Measurements from ENCODE around the gene DNAH7. TPM values are rescaled to one million over a fixed set of nuclear protein-coding genes. Genes with fewer than 3 reads are reported as not detected.
"Not testable (repeated sequence)": the region's sequence is repeated elsewhere in the genome, so short reads cannot be mapped to it uniquely, and the experiment has no call there.

The DNAH7 gene
- 0.11 and 0.27 TPM in 2 replicates for total RNA-seq (2014; rRNA removed; shearing (Covaris generic))

DNA sequence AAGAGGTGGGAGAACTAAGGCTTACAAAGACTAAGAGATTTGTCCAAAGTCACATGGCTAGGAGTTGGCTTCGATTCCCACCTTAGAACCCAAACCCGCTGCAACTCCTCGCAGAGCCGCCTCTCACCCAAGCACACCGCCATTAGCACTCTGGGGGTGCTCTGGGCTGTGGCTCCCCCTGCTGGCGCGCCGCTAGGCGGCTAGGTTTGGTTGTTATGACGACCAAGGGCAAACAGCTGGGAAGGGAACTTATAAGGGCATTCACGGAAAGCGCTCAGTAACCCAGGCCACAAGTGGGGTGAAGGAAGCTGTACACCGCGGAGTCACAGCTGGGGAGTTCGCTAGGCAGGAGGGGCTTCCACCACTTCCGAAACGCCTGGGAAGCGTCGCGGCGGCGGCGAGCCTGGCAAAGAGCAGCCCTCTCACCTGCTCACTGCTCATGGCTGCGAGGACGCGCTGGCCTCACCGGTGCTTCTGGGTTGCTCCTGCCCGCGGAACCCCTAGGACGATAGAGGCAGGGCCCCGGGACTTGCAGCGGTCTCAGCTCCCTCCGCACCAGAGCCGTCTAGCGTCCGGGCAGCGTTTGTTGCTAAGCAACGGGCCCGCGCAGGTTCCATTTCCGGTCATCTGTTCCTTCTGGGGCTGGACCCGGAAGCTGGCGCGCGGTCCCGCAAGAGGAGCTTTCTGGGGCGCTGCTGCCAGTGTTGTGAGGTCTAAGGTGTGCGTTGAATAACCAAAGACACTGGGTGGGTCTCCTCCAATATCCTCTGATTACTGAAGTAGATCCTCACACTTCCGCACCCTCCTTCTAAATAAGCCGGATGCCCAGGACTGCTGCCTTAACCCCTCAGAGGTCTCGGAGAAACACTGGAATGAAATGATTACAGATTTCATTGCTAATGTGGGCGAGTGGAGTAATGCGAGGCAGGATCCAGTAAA is at the start of gene DNAH7:
Gene DNAH7, minus strand, starts transcription at position 567 of the 939 bp plus-strand sequence. Its CDS starts 126 bp downstream, at position 441.
- DNase-seq (ENCODE audit: low read depth), result peak; percentile 88

DNA sequence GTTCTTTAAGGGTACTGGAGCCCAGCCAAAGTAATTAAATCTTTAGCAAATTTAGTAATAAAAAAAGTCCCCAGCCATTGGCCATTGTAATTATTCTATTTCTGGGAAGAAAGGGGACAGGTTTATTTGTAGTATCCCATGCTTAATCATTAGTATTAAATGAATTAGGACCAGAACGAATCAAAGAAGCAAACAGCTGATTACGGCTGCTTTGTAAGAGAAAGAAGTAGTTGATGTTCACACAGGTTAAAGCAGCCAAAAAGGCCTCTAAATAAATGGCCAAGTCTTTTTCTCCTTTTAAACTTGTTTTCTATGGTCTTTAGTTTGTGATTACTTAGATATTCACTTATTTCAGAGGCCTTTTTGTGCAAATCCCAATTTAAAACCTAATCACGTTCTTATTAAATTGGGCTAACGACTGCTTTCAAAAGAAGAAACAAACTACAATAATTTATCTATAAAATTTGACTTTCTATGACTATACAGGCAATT is 48.6 kb upstream of the DNAH7 start:
- no peak for DNase-seq (ENCODE audit: low read depth)

GRCh38 chr2:196113061-196113974 is 44.7 kb upstream of the DNAH7 start:
- peak; percentile 39 for DNase-seq (ENCODE audit: low read depth)

DNA sequence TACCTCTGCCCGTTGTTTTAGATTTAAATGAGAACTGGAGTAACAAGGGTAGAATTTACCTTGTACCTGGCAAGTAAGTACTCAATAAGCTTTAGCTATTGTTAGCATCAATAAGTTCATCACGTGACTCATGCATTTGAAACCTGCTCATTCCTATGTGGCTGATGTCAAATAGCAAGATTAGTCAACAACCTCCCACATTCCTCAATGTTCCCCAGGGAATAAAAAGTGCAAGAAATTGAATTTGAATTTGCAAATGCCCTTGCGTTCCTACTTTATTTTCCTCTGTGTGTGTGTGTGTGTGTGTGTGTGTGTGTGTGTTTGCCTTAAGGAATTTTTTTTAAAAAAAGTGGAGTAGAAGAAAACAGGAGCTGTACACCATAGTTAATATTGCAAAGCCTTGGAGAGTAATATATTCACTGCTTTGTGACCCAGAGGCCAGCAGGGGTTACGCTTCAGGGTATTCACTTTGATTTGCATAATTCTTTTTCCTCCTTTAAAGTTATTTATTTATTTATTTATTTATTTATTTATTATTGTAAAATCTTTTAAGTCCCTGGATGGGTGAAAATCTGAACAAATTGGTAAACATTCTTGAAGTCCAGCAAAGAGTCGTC is 43.9 kb upstream of the DNAH7 start:
- peak; percentile 55 for DNase-seq (ENCODE audit: low read depth)

- no peak for DNase-seq (ENCODE audit: low read depth)
Observed at GRCh38 chr2:196108604-196109003, 40.0 kb upstream of the DNAH7 start.

DNA sequence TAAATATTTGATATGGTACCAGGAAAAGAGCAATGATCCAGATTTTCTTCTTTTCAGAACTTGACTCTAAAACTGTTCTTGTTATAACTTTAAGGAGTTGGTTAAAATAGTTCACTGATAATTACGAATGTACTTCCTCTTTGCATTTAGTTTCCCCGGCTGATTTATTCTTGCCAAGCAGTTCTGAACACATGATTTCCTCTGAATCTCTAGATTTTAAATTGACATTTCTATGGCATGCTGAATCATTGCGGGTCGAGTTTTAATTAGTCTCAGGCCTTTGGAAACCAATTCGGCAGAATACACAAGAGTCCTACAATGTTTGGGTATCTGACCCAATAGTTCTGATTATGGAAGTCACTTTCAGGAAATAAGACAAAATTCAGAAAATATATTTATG is 37.3 kb upstream of the DNAH7 start:
- no peak for DNase-seq (ENCODE audit: low read depth)

DNA sequence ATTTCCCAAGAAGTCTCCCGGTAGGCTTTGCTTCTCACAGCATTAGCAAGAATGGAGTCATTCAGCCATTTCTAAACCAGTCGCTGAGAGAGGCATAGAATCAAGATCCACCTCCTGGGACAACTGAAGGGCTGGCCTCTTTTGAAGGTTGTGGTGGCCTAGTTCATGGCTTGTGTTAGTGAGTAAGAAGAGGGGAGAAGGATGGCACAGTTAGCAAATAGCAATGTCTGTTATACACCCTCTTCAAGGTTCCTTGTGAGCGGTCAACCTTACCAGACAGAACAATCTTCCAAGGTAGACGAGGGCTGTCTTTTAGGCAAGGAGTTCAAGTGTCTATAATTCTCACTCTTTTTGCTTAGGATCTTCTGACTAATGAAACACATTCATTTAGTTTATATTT is 35.4 kb upstream of the DNAH7 start:
- no peak for DNase-seq (ENCODE audit: low read depth)

- DNase-seq (ENCODE audit: low read depth), result no peak
Observed at GRCh38 chr2:196103626-196104025, 35.0 kb upstream of the DNAH7 start.

GRCh38 chr2:196101325-196101991 is 32.8 kb upstream of the DNAH7 start:
- DNase-seq (ENCODE audit: low read depth), result peak; percentile 26

GRCh38 chr2:196099916-196100315 is 31.3 kb upstream of the DNAH7 start:
- DNase-seq (ENCODE audit: low read depth), result no peak

DNA sequence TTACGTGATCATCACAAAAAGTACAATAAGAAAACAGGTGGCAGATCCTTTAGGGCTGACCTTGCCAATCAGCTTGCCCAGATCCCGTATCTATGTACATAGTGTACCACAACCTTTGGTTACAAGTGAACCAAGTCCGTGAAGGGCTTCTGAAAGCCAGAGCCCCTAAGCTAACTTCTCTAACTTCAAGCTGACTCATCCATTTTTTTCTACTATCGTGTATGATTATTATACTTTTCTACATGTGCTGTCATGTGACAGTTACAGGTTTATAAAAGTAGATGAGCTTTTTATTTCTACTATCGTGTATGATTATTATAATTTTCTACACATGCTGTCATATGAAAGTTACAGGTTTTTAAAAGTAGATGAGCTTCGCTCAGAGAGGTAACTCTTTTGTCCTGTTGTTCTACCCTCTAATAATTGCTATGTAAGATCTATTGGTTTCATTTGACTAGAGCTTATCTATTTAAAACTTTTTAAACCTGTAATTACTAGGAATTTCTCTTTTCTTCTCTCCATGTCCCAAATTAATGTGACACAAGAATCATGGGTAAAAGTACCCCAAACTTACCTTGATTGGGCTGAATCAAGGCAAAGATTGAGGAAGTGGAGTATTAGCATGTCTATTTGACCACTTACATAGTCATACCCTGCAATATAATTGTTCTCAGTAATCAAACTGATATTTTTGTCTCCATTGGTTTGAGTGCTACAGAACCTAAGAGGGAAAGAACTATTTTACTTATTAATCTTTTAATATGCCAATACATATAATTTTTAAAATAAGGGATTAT is 29.4 kb upstream of the DNAH7 start:
- no peak for DNase-seq (ENCODE audit: low read depth)

DNA sequence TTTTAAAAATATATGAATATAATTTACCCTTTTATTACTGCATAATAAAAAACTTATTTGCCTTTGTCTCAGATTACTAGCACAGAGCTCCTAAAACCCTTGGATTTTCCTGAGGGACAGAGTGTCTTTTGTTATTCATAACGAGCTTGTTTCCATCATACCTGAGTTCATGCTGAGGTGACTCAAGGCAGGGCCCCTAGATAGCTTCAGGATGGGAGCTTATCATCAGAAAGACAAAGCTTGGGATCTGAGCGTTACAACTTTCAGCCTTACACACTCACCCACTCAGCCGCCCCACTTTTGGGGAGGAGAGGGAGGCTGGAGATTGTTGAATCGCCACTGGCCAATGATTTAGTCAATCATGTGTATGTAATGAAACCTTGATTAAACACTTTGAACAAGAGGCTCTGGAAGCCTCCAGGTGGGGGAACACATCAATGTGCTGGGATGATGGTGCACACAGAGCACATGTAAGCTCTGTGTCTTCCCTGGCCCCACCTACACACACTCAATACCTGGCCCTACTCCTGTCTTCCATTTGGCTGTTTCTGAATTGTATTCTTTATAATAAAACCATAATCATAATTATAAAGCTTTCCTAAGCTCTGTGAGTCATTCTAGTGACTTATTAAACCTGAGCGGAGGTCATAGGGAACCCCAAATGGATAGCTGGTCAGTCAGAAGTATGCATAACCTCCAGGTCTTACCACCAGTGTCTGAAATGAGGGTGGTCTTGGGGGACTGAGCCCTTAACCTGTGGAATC is 28.5 kb upstream of the DNAH7 start:
- no peak for DNase-seq (ENCODE audit: low read depth)

DNA sequence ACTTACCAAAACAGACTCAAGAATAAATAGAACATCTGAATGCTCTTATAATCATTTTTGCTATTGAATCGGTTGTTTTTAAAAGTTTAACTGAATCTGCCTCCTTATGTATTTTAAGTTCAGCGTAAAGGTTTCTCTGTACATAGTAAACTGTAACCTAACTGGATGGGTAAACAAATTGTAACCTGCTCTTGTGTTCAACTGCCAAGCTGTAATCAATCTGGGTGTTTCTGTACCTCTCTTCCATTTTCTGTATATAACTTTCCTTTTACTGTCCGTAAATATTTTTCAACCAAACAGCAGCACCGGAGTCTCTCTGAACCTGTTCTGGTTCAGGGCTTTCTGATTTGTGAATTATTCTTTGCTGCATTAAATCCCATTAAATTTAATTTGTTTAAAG is 27.6 kb upstream of the DNAH7 start:
- no peak for DNase-seq (ENCODE audit: low read depth)

- DNase-seq (ENCODE audit: low read depth), result not testable (repeated sequence)
Observed at GRCh38 chr2:196089448-196089847, 20.8 kb upstream of the DNAH7 start.

- no peak for DNase-seq (ENCODE audit: low read depth)
Observed at GRCh38 chr2:196088203-196088602, 19.6 kb upstream of the DNAH7 start.

DNA sequence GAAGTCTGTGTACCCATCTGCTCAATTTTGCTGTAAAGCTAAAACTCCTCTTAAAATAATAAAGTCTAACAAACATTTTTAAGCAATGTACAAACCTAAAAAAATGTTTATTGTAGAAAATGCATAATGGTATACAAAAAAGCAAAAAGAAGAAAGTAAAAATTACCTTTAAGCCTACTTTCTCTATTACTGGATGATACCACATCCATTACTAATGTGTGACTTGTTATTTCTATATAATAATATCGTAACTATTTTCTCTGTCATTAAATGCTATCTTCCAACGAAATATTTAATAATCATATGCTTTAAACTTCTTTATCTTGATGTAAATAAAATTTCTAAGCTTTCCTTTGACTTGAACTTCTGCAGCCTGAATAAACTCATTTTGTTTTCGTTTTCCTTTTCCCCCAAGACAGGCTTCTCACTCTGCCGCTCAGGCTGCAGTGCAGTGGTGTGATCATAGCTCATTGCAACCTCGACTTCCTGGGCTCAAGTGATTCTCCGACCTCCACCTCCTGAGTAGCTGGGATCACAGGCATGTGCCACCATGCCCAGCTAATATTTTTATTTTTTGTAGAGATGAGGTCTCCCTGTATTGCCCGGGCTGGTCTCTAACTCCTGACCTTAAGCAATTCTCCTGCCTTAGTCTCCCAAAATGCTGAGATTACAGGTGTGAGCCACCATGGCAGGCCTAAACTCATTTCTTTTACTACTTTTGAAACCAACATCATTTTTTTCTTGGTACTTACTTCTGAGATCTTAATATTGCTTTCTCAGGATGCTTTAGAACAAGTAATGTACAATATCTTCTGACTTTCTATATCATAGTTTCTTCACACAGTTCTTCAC is 18.1 kb upstream of the DNAH7 start:
- DNase-seq (ENCODE audit: low read depth), result no peak

DNA sequence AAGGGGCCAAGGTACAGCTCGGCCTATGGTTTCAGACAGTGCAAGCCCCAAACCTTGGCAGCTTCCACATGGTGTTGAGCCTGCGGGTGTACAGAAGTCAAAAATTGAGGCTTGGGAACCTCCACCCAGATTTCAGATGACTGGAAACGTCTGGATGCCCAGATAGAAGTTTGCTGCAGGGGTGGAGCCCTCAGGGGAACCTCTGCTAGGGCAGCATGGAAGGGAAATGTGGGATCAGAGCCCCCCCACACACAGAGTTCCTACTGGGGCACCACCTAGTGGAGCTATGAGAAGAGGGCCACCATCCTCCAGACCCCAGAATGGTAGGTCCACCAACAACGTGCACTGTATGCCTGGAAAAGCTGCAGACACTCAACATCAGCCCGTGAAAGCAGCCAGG is 15.0 kb upstream of the DNAH7 start:
- no peak for DNase-seq (ENCODE audit: low read depth)

- DNase-seq (ENCODE audit: low read depth), result no peak
Observed at GRCh38 chr2:196080526-196080925, 11.9 kb upstream of the DNAH7 start.

GRCh38 chr2:196079052-196079451 is 10.4 kb upstream of the DNAH7 start:
- DNase-seq (ENCODE audit: low read depth), result no peak
